OCI-LY3 (cell line): Measurements from ENCODE around the gene SNX27.

Experiments used
- CTCF ChIP-seq: fragments of 200-600, 300-600 bp; sonication (generic); IDR thresholded peaks from 2 replicates; pipeline ENCODE4 v1.5.1; 2014; ENCODE audit warnings: antibody characterized with exemption, low read length, low read depth
- EZH2phosphoT487 ChIP-seq: fragments of 200-600 bp; shearing (Covaris generic); IDR thresholded peaks from 2 replicates; pipeline ENCODE4 v1.6.1; 2018; ENCODE audit warnings: antibody characterized with exemption, mixed run types, low read depth

- TF ChIP-seq CTCF (no peak), EZH2phosphoT487 (no peak)
Measured at GRCh38 chr1:151716405-151716762, 104.5 kb downstream of the SNX27 start.
